Measurements from ENCODE around the gene BPTF.
"Not testable (repeated sequence)": the region's sequence is repeated elsewhere in the genome, so short reads cannot be mapped to it uniquely, and the experiment has no call there.

The BPTF gene

DNA sequence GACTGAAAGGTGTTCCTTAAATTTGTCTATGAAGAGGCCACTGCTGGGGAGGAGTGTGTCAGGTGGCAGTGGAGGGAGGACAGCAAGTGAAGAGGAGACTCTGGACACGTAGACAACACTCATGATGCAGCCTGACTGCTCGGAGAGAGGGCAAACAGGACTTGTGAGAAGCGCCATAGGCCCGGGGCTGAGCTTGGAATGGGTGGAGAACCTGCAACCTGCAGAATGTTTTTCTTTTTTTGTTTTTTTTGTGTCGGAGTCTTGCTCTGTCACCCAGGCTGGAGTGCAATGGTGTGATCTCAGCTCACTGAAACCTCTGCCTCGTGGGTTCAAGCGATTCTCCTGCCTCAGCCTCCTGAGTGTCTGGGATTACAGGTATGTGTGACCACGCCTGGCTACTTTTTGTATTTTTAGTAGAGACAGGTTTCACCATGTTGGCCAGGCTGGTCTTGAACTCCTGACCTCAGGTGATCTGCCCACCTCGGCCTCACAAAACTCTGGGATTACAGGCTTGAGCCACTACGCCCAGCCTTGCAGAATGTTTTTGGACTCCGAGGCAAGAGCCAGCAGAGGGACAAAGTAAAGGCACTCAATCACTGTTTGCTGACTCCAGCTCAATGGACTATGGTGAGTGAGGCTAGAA, 189.9 kb downstream of the BPTF start:
- DNase-seq (ENCODE audit: low read depth), result no peak

DNA sequence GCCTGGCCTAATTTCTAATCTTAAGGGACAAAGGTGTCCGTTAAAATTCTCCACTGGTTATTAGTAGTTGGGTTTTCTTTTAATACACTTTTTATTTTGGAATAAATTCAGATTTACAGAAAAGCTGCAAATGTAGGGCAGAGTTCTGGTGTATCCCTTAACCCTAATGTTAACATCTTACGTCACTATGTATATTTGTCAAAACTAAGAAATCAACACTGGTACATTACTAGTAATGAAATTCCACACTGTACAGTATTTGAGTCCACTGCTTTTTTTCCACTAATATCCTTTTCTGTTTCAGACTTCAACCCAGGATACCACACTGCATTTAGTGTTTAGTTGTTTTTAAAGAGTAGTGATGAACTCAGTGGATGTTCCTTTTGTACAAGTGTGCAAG, 191.5 kb downstream of the BPTF start:
- no peak for DNase-seq (ENCODE audit: low read depth)

DNA sequence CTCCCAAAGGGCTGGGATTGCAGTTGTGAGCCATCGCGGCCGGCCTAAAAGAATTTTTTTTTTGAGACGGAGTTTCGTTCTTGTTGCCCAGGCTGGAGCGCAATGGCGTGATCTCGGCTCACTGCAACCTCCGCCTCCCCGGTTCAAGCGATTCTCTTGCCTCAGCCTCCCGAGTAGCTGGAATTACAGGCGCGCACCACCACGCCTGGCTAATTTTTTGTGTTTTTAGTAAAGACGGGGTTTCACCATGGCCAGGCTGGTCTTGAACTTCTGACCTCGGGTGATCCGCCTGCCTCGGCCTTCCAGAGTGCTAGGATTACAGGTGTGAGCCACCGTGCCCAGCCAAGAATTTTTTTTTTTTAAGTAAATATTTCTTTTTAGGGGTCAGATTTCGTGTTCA, 193.2 kb downstream of the BPTF start:
- DNase-seq (ENCODE audit: low read depth), result not testable (repeated sequence)

DNA sequence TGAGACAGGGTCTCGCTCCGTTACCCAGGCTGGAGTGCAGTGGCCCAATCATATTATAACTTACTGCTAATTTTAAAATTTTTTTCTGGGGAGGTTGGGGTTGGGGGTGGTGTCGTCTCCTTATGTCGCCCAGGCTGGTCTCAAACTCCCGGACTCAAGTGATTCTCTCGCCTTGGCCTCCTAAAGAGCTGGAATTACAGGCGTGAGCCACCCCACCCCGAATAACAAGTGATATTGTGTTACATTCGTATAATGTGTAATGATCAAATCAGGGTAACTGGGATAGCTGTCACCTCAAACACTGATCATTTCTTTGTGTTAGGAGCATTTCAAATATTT, 194.0 kb downstream of the BPTF start:
- no peak for DNase-seq (ENCODE audit: low read depth)

DNA sequence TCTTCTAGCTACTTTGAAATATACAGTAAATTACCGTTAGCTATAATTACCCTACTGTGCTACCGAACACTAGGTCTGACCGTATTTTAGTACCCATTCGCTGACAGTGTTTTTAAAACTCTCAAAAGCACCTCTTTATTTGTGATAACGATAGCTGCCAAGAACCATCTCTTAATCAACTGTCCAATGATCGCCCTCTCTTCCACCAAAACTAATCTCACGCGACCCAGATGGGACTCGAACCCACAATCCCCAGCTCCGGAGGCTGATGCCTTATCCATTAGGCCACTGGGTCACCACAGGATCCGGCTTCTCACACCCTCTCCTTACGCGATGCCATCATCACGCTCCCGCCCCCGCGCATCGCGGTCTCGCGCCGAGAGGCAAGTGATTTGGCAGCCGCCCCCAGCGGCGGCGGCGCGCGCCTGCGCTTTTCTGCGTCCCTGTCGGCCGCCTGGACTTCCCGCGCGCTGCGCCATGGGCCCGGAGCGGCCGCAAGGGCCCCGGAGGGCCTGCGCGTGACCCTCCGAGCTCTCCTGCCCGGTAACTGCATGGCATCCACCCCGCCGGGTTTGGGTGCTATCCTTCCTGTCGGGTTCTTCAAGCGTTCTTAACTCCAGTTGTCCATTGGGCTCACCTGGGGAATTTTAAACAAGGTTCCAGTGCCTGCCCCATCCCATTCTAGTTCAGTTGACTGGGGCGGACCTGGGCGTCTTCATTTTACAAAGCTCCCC, 194.5 kb downstream of the BPTF start:
- peak; percentile 98 for DNase-seq (ENCODE audit: low read depth)

DNA sequence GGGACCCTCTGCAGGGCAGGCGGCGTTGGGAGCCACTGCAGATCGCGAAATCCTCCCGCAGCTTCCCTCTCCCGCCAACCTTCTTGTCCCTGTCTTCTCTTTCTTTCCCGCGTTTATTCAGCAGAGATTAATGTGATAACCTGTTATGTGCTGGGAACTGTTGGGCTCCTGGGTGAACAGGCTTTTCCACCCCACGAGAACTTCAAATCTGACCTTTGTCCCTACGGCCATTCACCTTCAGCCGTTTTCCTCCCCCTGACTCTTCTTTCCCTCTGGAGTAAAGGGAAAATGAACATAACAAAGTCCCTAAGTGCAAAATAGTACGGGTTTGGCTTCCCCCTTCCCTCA, 195.1 kb downstream of the BPTF start:
- DNase-seq (ENCODE audit: low read depth), result no peak

DNA sequence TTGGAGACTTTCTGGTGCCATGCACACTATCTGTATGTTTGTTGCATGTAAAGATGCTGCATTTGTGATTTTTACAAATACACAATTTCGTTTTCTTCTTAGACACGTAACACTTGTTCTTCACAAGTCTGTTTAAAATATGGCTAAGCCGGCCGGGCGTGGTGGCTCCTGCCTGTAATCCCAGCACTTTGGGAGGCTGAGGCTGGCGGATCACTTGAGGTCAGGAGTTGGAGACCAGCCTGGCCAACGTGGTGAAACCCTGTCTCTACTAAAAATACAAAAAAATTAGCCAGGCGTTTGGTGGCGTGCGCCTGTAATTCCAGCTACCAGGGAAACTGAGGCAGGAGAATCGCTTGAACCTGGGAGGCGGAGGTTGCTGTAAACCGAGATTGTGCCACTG, 195.5 kb downstream of the BPTF start:
- DNase-seq (ENCODE audit: low read depth), result not testable (repeated sequence)

DNA sequence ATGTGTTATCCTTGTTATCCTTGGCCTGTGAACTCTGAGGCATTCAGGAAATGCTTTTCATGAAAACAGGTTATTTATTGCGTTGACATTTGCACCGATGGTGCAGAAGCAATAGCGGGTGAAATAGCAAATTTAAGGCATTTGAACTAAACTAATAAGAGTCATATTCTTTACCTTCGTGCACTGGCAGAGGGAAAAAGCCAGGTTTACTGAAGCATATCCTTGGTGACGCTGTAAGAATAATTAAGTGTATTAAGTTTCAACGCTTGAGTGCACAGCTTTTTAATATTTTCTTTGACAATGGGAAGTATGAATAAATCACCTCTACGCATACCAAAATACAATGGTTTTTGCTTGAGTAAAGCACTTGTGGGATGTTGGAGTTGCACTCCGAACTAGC, 196.7 kb downstream of the BPTF start:
- no peak for DNase-seq (ENCODE audit: low read depth)

DNA sequence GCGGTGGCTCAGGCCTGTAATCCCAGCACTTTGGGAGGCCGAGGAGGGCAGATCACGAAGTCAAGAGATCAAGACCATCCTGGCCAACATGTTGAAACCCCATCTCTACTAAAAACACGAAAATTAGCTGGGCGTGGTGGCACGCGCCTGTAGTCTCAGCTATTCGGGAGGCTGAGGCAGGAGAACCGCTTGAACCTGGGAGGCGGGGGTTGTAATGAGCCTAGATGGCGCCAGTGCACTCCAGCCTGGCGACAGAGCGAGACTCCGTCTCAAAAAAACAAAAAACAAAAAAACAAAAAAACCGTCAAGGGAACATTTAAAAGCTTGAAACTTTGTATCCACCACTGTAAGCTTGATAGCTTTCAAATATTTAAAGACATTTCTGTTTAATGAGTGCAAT, 197.2 kb downstream of the BPTF start:
- not testable (repeated sequence) for DNase-seq (ENCODE audit: low read depth)

DNA sequence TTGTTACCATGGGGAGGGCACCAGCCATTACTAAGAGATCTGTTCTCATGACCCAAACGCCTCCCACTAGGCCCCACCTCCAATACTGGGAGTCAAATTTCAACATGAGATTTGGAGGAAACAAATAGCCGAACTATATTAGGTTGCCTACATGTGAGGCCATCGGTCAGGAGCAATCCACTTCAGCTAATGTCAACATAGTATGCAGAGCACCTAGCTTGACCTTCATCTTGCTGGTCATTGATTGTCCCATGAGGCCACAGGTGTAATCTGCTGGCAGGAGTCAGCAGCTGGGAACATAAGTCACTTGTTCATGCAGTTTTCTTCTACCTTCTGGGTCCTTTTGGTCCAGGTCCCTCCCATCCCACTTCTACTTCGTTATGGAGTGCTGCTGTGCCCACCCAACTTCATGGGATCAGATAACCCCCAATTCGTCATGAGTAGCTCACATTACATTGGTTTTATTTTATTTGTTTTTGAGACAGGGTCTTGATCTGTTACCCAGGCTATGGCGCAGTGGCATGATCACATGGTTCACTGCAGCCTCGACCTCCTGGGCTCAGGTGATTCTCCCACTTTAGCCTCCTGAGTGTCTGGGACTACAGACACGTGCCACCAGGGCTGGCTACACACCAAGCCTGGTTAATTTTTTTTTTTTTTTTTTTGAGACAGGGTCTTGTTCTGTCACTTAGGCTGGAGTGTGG, 204.4 kb downstream of the BPTF start:
- no peak for DNase-seq (ENCODE audit: low read depth)
